Peyer's patch (tissue), 4 donors: ENCODE data around the gene OMP. TPM values are rescaled to one million over a fixed set of nuclear protein-coding genes. Genes with fewer than 3 reads are reported as not detected.

Experiments
- DNase-seq, 3 donors: peaks; one replicate each; pipeline ENCODE4 v3.0.0-alpha.2; 2017 to 2019
- H3K27ac ChIP-seq, 4 donors: fragments of 200-600 bp; sonication (generic); one replicate each; pipeline ENCODE4 v1.5.1; 2016 to 2019
- H3K27me3 ChIP-seq, 2 donors: fragments of 200-600 bp; sonication (generic); one replicate each; pipeline ENCODE4 v1.5.1; 2019
- H3K36me3 ChIP-seq, 3 donors: fragments of 200-600 bp; sonication (generic); one replicate each; pipeline ENCODE4 v1.5.1; 2016 to 2019
- H3K4me1 ChIP-seq, 4 donors: fragments of 200-600 bp; sonication (generic); one replicate each; pipeline ENCODE4 v1.5.1; 2016 to 2019
- H3K4me3 ChIP-seq, 4 donors: fragments of 200-600 bp; sonication (generic); 1 replicate in 3 of 4; 2 replicates in 1 of 4; pipeline ENCODE4 v1.5.1; 2016 to 2019; ENCODE audit warnings: mild to moderate bottlenecking in 1 of 4
- H3K9me3 ChIP-seq, 4 donors: fragments of 200-600 bp; sonication (generic); one replicate each; pipeline ENCODE4 v1.5.1; 2016 to 2019; ENCODE audit warnings: mild to moderate bottlenecking in 1 of 4
- CTCF ChIP-seq, 6 experiments: fragments of 450-650 bp in 4 of 6; fragments of 200-600 bp in 2 of 6; sonication (generic) in 1 of 6; IDR thresholded peaks; one replicate each; pipeline ENCODE4 v1.5.1; 2017 to 2019; ENCODE audit warnings: antibody characterized with exemption in 6 of 6, mild to moderate bottlenecking in 3 of 6, moderate library complexity in 1 of 6
- POLR2A ChIP-seq, 2 donors: fragments of 450-650 bp; IDR thresholded peaks; one replicate each; pipeline ENCODE4 v1.5.1; 2017; ENCODE audit warnings: antibody characterized with exemption in 2 of 2, mild to moderate bottlenecking in 2 of 2, moderate library complexity in 2 of 2
- total RNA-seq, 4 donors: library from RNA; depleted of rRNA; stranded (reverse); fragments of >200 nt; gene quantifications; one replicate each; pipeline ENCODE4 v1.1.0, GENCODE V29; 2016

OMP gene
- total RNA-seq, 4 donors from 2014 or later = 11.2 to 44.3 (median 21.3) TPM

- Histone ChIP-seq H3K9me3 (no peaks in the 10 kb centered on the region), H3K36me3 (peaks cover 0 to 51% (median 0%) of the 10 kb centered on the region in 3 donors), H3K27me3 (no peaks in the 10 kb centered on the region), H3K4me3 (no peak overlapping the region), H3K4me1 (peaks cover 0 to 19% (median 7%) of the 10 kb centered on the region in 4 donors), H3K27ac (no peak overlapping the region)
- no peak for DNase-seq
- TF ChIP-seq CTCF (IDR thresholded peaks at IDR 0.05) (no peak), POLR2A (IDR thresholded peaks at IDR 0.05) (no peak)
Observed at GRCh38 chr11:77124041-77124440, 21.4 kb downstream of the OMP start.

- TF ChIP-seq CTCF (IDR thresholded peaks at IDR 0.05) (no peak), POLR2A (IDR thresholded peaks at IDR 0.05) (no peak)
- peaks cover 0 to 19% (median 7%) of the 10 kb centered on the region in 4 donors for H3K4me1 ChIP-seq
- no peak overlapping the region for H3K27ac ChIP-seq
- no peak for DNase-seq
- H3K4me3 ChIP-seq = no peak overlapping the region
- H3K27me3 ChIP-seq = no peaks in the 10 kb centered on the region
- peaks cover 0 to 47% (median 0%) of the 10 kb centered on the region in 3 donors for H3K36me3 ChIP-seq
- no peaks in the 10 kb centered on the region for H3K9me3 ChIP-seq
Observed at GRCh38 chr11:77124488-77124887, 21.8 kb downstream of the OMP start.

GRCh38 chr11:77125191-77125590 is 22.6 kb downstream of the OMP start:
- TF ChIP-seq POLR2A (IDR thresholded peaks at IDR 0.05) (no peak), CTCF (IDR thresholded peaks at IDR 0.05) (no peak)
- Histone ChIP-seq H3K27me3 (no peaks in the 10 kb centered on the region), H3K27ac (no peak overlapping the region), H3K4me1 (peaks cover 0 to 19% (median 7%) of the 10 kb centered on the region in 4 donors), H3K9me3 (no peaks in the 10 kb centered on the region), H3K36me3 (peaks cover 0 to 39% (median 0%) of the 10 kb centered on the region in 3 donors), H3K4me3 (no peak overlapping the region)
- DNase-seq = no peak

- no peaks in the 10 kb centered on the region for H3K9me3 ChIP-seq
- TF ChIP-seq POLR2A (IDR thresholded peaks at IDR 0.05) = no peak
- TF ChIP-seq CTCF (IDR thresholded peaks at IDR 0.05) = no peak
- H3K36me3 ChIP-seq = peaks cover 0 to 34% (median 0%) of the 10 kb centered on the region in 3 donors
- H3K4me3 ChIP-seq = no peak overlapping the region
- no peak for DNase-seq
- H3K27ac ChIP-seq = no peak overlapping the region
- no peaks in the 10 kb centered on the region for H3K27me3 ChIP-seq
- peaks cover 0 to 19% (median 7%) of the 10 kb centered on the region in 4 donors for H3K4me1 ChIP-seq
Observed at GRCh38 chr11:77125695-77126094, 23.1 kb downstream of the OMP start.

- TF ChIP-seq POLR2A (IDR thresholded peaks at IDR 0.05) (no peak), CTCF (IDR thresholded peaks at IDR 0.05) (no peak)
- no peak for DNase-seq
- Histone ChIP-seq H3K4me3 (no peak overlapping the region), H3K4me1 (peaks cover 0 to 25% (median 7%) of the 10 kb centered on the region in 4 donors), H3K9me3 (no peaks in the 10 kb centered on the region), H3K27ac (no peak overlapping the region), H3K27me3 (no peaks in the 10 kb centered on the region), H3K36me3 (peaks cover 0 to 29% (median 0%) of the 10 kb centered on the region in 3 donors)
Observed at GRCh38 chr11:77126156-77126775, 23.6 kb downstream of the OMP start.
